GM23338 (cell line): Measurements from ENCODE around the gene BLOC1S3. TPM values are rescaled to one million over a fixed set of nuclear protein-coding genes. Genes with fewer than 3 reads are reported as not detected.

Experiments
- ATAC-seq: fragments of 200-7000 bp; cut with Tn5 transposase; 3 replicates; pipeline ENCODE4 v1.9.1; 2020
- DNase-seq: peaks from one replicate; pipeline ENCODE4 v3.0.0-alpha.2; 2015; ENCODE audit warnings: low spot score
- H2AFZ ChIP-seq: fragments of 200-600 bp; sonication (generic); 2 replicates; pipeline ENCODE4 v1.8.0; 2016; ENCODE audit warnings: antibody characterized with exemption, mild to moderate bottlenecking, moderate library complexity
- H3F3A ChIP-seq: fragments of 200-600 bp; sonication (generic); replicated peaks from 2 replicates; pipeline ENCODE4 v1.8.0; 2017; ENCODE audit warnings: antibody characterized with exemption, mixed run types, low read depth
- H3K27ac ChIP-seq: fragments of 200-600 bp; sonication (generic); 2 replicates; pipeline ENCODE4 v1.6.1; 2016; ENCODE audit warnings: low read depth
- H3K27me3 ChIP-seq: fragments of 200-600 bp; sonication (generic); 2 replicates; pipeline ENCODE4 v1.8.0; 2016; ENCODE audit warnings: mild to moderate bottlenecking, mixed run types, moderate library complexity; ENCODE audit not compliant: insufficient read depth
- H3K36me3 ChIP-seq: fragments of 200-600 bp; sonication (generic); 2 replicates; pipeline ENCODE4 v1.8.0; 2016; ENCODE audit warnings: mild to moderate bottlenecking; ENCODE audit not compliant: insufficient read depth
- H3K4me1 ChIP-seq: fragments of 200-600 bp; sonication (generic); 2 replicates; pipeline ENCODE4 v1.8.0; 2016; ENCODE audit warnings: mild to moderate bottlenecking, moderate library complexity; ENCODE audit not compliant: insufficient read depth
- H3K4me2 ChIP-seq: fragments of 200-600 bp; sonication (generic); 2 replicates; pipeline ENCODE4 v1.7.1; 2017; ENCODE audit warnings: mixed run types
- H3K4me3 ChIP-seq: fragments of 200-600 bp; sonication (generic); 2 replicates; pipeline ENCODE4 v1.6.1; 2016; ENCODE audit warnings: mixed run types
- H3K79me2 ChIP-seq: fragments of 200-600 bp; sonication (generic); replicated peaks from 2 replicates; pipeline ENCODE4 v1.8.0; 2017; ENCODE audit warnings: mild to moderate bottlenecking; ENCODE audit not compliant: insufficient read depth
- H3K9me2 ChIP-seq: fragments of 200-600 bp; sonication (generic); 2 replicates; pipeline ENCODE4 v1.8.0; 2017; ENCODE audit not compliant: insufficient read depth
- H4K20me1 ChIP-seq: fragments of 200-600 bp; sonication (generic); replicated peaks from 2 replicates; pipeline ENCODE4 v1.8.0; 2017; ENCODE audit warnings: mild to moderate bottlenecking; ENCODE audit not compliant: insufficient read depth
- H3K27ac Mint-ChIP-seq: 2 replicates; pipeline ENCODE4 v1.8.0; 2020; ENCODE audit warnings: inconsistent platforms, mild to moderate bottlenecking, moderate library complexity, mixed read lengths
- H3K27me3 Mint-ChIP-seq: 3 replicates; pipeline ENCODE4 v1.8.0; 2022; ENCODE audit warnings: low read depth, mild to moderate bottlenecking, moderate library complexity, mixed read lengths, inconsistent platforms; ENCODE audit not compliant: insufficient read depth, poor library complexity
- H3K36me3 Mint-ChIP-seq: 3 replicates; pipeline ENCODE4 v1.8.0; 2021; ENCODE audit warnings: low read depth, mild to moderate bottlenecking, inconsistent platforms, moderate library complexity, mixed read lengths
- H3K4me1 Mint-ChIP-seq: 3 replicates; pipeline ENCODE4 v1.8.0; 2020; ENCODE audit warnings: mild to moderate bottlenecking, inconsistent platforms, mixed read lengths
- H3K4me3 Mint-ChIP-seq: 3 replicates; pipeline ENCODE4 v1.8.0; 2021; ENCODE audit warnings: moderate library complexity, mild to moderate bottlenecking, inconsistent platforms, mixed read lengths
- H3K9me3 Mint-ChIP-seq: 3 replicates; pipeline ENCODE4 v1.8.0; 2020; ENCODE audit warnings: moderate library complexity, mild to moderate bottlenecking, inconsistent platforms, mixed read lengths
- CREB1 ChIP-seq: fragments of 250-450 bp; sonication (Bioruptor Pico); IDR thresholded peaks from 2 replicates; pipeline ENCODE4 v1.5.0; 2020; ENCODE audit warnings: low read depth, mild to moderate bottlenecking, moderate library complexity
- ETS1 ChIP-seq: IDR thresholded peaks from 2 replicates; pipeline ENCODE4 v1.6.1; 2016; ENCODE audit warnings: antibody characterized with exemption
- EZH2 ChIP-seq: fragments of 200-600 bp; sonication (generic); IDR thresholded peaks from one replicate; pipeline ENCODE4 v1.8.0; 2017; ENCODE audit warnings: antibody characterized with exemption, mild to moderate bottlenecking, low read depth; ENCODE audit not compliant: unreplicated experiment
- JUNB ChIP-seq: IDR thresholded peaks from one replicate; pipeline ENCODE4 v1.6.1; 2016; ENCODE audit warnings: antibody characterized with exemption; ENCODE audit not compliant: unreplicated experiment
- POLR2AphosphoS5 ChIP-seq: IDR thresholded peaks from 2 replicates; pipeline ENCODE4 v1.6.1; 2016; ENCODE audit warnings: antibody characterized with exemption, low read depth
- REST ChIP-seq: IDR thresholded peaks from one replicate; pipeline ENCODE4 v1.6.1; 2018; ENCODE audit warnings: antibody characterized with exemption; ENCODE audit not compliant: unreplicated experiment
- STAT1 ChIP-seq: IDR thresholded peaks from one replicate; pipeline ENCODE4 v1.6.1; 2016; ENCODE audit warnings: antibody characterized with exemption; ENCODE audit not compliant: unreplicated experiment
- ZNF331 ChIP-seq: fragments of 250-450 bp; sonication (Bioruptor Pico); IDR thresholded peaks from 2 replicates; pipeline ENCODE4 v1.5.0; 2020; ENCODE audit warnings: low read depth, mild to moderate bottlenecking, moderate library complexity
- ZNF462 ChIP-seq: fragments of 250-450 bp; sonication (Bioruptor Pico); IDR thresholded peaks from 2 replicates; pipeline ENCODE4 v1.5.0; 2020; ENCODE audit warnings: mild to moderate bottlenecking, moderate library complexity
- polyA plus RNA-seq: library from polyadenylated mRNA; unstranded; fragments of >200 nt; fragmentation: Nextera tagmentation; extraction: Ambion mirVana; gene quantifications from 2 replicates; pipeline ENCODE4 v1.2.1, GENCODE V29; 2016
- total RNA-seq: library from RNA; depleted of rRNA; stranded (reverse); fragments of >200 nt; shearing (Covaris generic); gene quantifications from 2 replicates; pipeline ENCODE4 v1.2.3, GENCODE V29; 2014

Gene BLOC1S3
- total and polyA plus RNA-seq, 2 experiments from 2014 or later, result 2.5 to 15.9 TPM

- no peak for ATAC-seq
Observed at GRCh38 chr19:45184115-45184514, 5.5 kb downstream of the BLOC1S3 start.

GRCh38 chr19:45186509-45187334, 8.1 kb downstream of the BLOC1S3 start:
- H3F3A ChIP-seq, result no peaks in the 10 kb centered on the region
- no peaks in the 10 kb centered on the region for H3K36me3 ChIP-seq
- H3K79me2 ChIP-seq, result no peaks in the 10 kb centered on the region
- H3K36me3 Mint-ChIP-seq, result no peaks in the 10 kb centered on the region
- DNase-seq (no peak), ATAC-seq (no peak)
- H2AFZ ChIP-seq, result no peak overlapping the region
- 0 out of 2 replicates have a peak, but pooled peaks cover 2% of the 10 kb centered on the region for H4K20me1 ChIP-seq
- H3K4me3 Mint-ChIP-seq, result no peak overlapping the region
- H3K4me2 ChIP-seq, result 0 out of 2 replicates have a peak overlapping the region, but pooled peaks have one; percentile 21
- no peaks in the 10 kb centered on the region for H3K9me3 Mint-ChIP-seq
- peaks cover 2% of the 10 kb centered on the region; the same call in 2 of the 3 replicates for H3K4me1 Mint-ChIP-seq
- H3K27me3 Mint-ChIP-seq, result peaks cover 6% of the 10 kb centered on the region
- no peaks in the 10 kb centered on the region for H3K27me3 ChIP-seq
- no peak overlapping the region for H3K27ac ChIP-seq
- H3K27ac Mint-ChIP-seq, result no peak overlapping the region
- no peaks in the 10 kb centered on the region for H3K9me2 ChIP-seq
- H3K4me1 ChIP-seq, result no peaks in the 10 kb centered on the region
- no peak overlapping the region for H3K4me3 ChIP-seq
- TF ChIP-seq REST (no peak), ZNF462 (CRISPR knock-in tag) (no peak), STAT1 (no peak), CREB1 (CRISPR knock-in tag) (no peak), JUNB (no peak), EZH2 (no peak), ZNF331 (CRISPR knock-in tag) (no peak), POLR2AphosphoS5 (no peak), ETS1 (no peak)

More at GRCh38 chr19:45184115-45184514, 5.5 kb downstream of the BLOC1S3 start:
- H3K4me1 ChIP-seq, result peaks cover 3% of the 10 kb centered on the region; the same call in 1 of the 2 replicates
- no peak overlapping the region for H2AFZ ChIP-seq
- no peak overlapping the region for H3K4me2 ChIP-seq
- no peak overlapping the region for H3K27ac ChIP-seq
- H3K79me2 ChIP-seq, result peaks cover 9% of the 10 kb centered on the region
- H3K27ac Mint-ChIP-seq, result no peak overlapping the region
- DNase-seq, result no peak
- no peaks in the 10 kb centered on the region for H3K9me2 ChIP-seq
- no peak overlapping the region for H3K4me3 ChIP-seq
- H3F3A ChIP-seq, result no peaks in the 10 kb centered on the region
- TF ChIP-seq CREB1 (CRISPR knock-in tag) (no peak), EZH2 (no peak)
- H3K36me3 Mint-ChIP-seq, result 0 out of 3 replicates have a peak, but pooled peaks cover 3% of the 10 kb centered on the region
- no peaks in the 10 kb centered on the region for H4K20me1 ChIP-seq
- peaks cover 6% of the 10 kb centered on the region; the same call in 1 of the 2 replicates for H3K27me3 ChIP-seq
- peaks cover 2% of the 10 kb centered on the region; the same call in 2 of the 3 replicates for H3K4me1 Mint-ChIP-seq
- H3K4me3 Mint-ChIP-seq, result no peak overlapping the region
- peaks cover 18% of the 10 kb centered on the region for H3K27me3 Mint-ChIP-seq
- H3K9me3 Mint-ChIP-seq, result no peaks in the 10 kb centered on the region
- no peaks in the 10 kb centered on the region for H3K36me3 ChIP-seq
